Type B pancreatic cell (in vitro differentiated cells): ENCODE measurements around the gene MLKL. TPM values are rescaled to one million over a fixed set of nuclear protein-coding genes. Genes with fewer than 3 reads are reported as not detected.

ENCODE experiments used
- DNase-seq: peaks from one replicate; pipeline ENCODE4 v3.0.0; 2021; ENCODE audit warnings: mixed read lengths; ENCODE audit not compliant: unreplicated experiment; ENCODE audit errors: extremely low spot score
- H3K27ac Mint-ChIP-seq: 2 replicates; pipeline ENCODE4 v1.8.0; 2021; ENCODE audit warnings: mild to moderate bottlenecking, mixed read lengths
- H3K27me3 Mint-ChIP-seq: 2 replicates; pipeline ENCODE4 v1.8.0; 2021; ENCODE audit warnings: mixed read lengths
- H3K36me3 Mint-ChIP-seq: 2 replicates; pipeline ENCODE4 v1.8.0; 2021; ENCODE audit warnings: mixed read lengths
- H3K4me1 Mint-ChIP-seq: one replicate; pipeline ENCODE4 v1.8.0; 2021; ENCODE audit warnings: mixed read lengths; ENCODE audit not compliant: unreplicated experiment
- H3K4me3 Mint-ChIP-seq: 2 replicates; pipeline ENCODE4 v1.8.0; 2021; ENCODE audit warnings: mild to moderate bottlenecking, mixed read lengths
- H3K9me3 Mint-ChIP-seq: 2 replicates; pipeline ENCODE4 v1.8.0; 2021; ENCODE audit warnings: mixed read lengths
- CTCF ChIP-seq: fragments of 200-600 bp; sonication (generic); conservative IDR thresholded peaks from 2 replicates; pipeline ENCODE4 v1.5.0; 2021; ENCODE audit warnings: antibody characterized with exemption, mild to moderate bottlenecking
- total RNA-seq: library from RNA; stranded (reverse); gene quantifications from 2 replicates; pipeline ENCODE4 v1.2.1, GENCODE V29; 2021; ENCODE audit warnings: low replicate concordance

The MLKL gene
- total RNA-seq, 1 donor from 2014 or later: 0.58 TPM

GRCh38 chr16:74625500-74626350, 74.9 kb downstream of the MLKL start:
- TF ChIP-seq CTCF: no peak
- no peak overlapping the region for H3K27ac Mint-ChIP-seq

GRCh38 chr16:74623839-74624235, 76.8 kb downstream of the MLKL start:
- Mint-ChIP-seq H3K27me3 (no peaks in the 10 kb centered on the region), H3K4me1 (no peaks in the 10 kb centered on the region), H3K36me3 (peaks cover 26% of the 10 kb centered on the region), H3K27ac (no peak overlapping the region), H3K9me3 (no peaks in the 10 kb centered on the region), H3K4me3 (no peak overlapping the region)
- no peak for TF ChIP-seq CTCF
- no peak for DNase-seq

More at GRCh38 chr16:74625500-74626350, 74.9 kb downstream of the MLKL start:
- Mint-ChIP-seq H3K36me3 (peaks cover 35% of the 10 kb centered on the region), H3K4me1 (no peaks in the 10 kb centered on the region), H3K27me3 (no peaks in the 10 kb centered on the region), H3K4me3 (no peak overlapping the region), H3K9me3 (no peaks in the 10 kb centered on the region)
- no peak for DNase-seq

GRCh38 chr16:74623214-74623838, 77.3 kb downstream of the MLKL start:
- H3K27me3 Mint-ChIP-seq: no peaks in the 10 kb centered on the region
- no peaks in the 10 kb centered on the region for H3K9me3 Mint-ChIP-seq
- H3K4me3 Mint-ChIP-seq: no peak overlapping the region
- TF ChIP-seq CTCF: peak; percentile 76
- peaks cover 26% of the 10 kb centered on the region for H3K36me3 Mint-ChIP-seq
- H3K4me1 Mint-ChIP-seq: no peaks in the 10 kb centered on the region
- no peak for DNase-seq
- peak overlapping the region; percentile 42 for H3K27ac Mint-ChIP-seq

- no peak for DNase-seq
- no peak overlapping the region for H3K27ac Mint-ChIP-seq
- no peaks in the 10 kb centered on the region for H3K4me1 Mint-ChIP-seq
- H3K36me3 Mint-ChIP-seq: peaks cover 23% of the 10 kb centered on the region
- no peaks in the 10 kb centered on the region for H3K9me3 Mint-ChIP-seq
- no peak for TF ChIP-seq CTCF
- H3K27me3 Mint-ChIP-seq: no peaks in the 10 kb centered on the region
- no peak overlapping the region for H3K4me3 Mint-ChIP-seq
These were observed 78.7 kb downstream of the MLKL start for GRCh38 chr16:74622005-74622404.

Other genes starting within 250 kb of the MLKL start
- gene GLG1, start 93.7 kb downstream of the MLKL start, total RNA-seq: 128 and 144 TPM in 2 replicates
- 35.2 and 51.8 TPM in 2 replicates for gene RFWD3, start 34.0 kb downstream of the MLKL start, total RNA-seq
- gene FA2H, start 74.0 kb upstream of the MLKL start, total RNA-seq: 5.0 and 7.0 TPM in 2 replicates